MM.1S (cell line): ENCODE data around the gene BTBD6.

Experiments
- DNase-seq: peaks from one replicate; pipeline ENCODE4 v3.0.0-alpha.2; 2015
- H2AFZ ChIP-seq: fragments of 300-600 bp; sonication (generic); 2 replicates; pipeline ENCODE4 v1.6.0; 2016; ENCODE audit warnings: antibody characterized with exemption, low read length
- H3F3A ChIP-seq: fragments of 300-600 bp; sonication (generic); 2 replicates; pipeline ENCODE4 v1.6.1; 2016; ENCODE audit warnings: mild to moderate bottlenecking, antibody characterized with exemption, low read length, moderate library complexity, mixed read lengths; ENCODE audit not compliant: insufficient read depth
- H3K27ac ChIP-seq: fragments of 300-600 bp; sonication (generic); 2 replicates; pipeline ENCODE4 v1.5.1; 2016; ENCODE audit warnings: mild to moderate bottlenecking, low read length
- H3K27me3 ChIP-seq: fragments of 300-600 bp; sonication (generic); replicated peaks from 2 replicates; pipeline ENCODE4 v1.6.0; 2016; ENCODE audit warnings: low read length; ENCODE audit not compliant: insufficient read depth
- H3K36me3 ChIP-seq: fragments of 300-600 bp; sonication (generic); replicated peaks from 2 replicates; pipeline ENCODE4 v1.6.1; 2016; ENCODE audit warnings: mild to moderate bottlenecking, low read length, mixed read lengths; ENCODE audit not compliant: insufficient read depth
- H3K4me1 ChIP-seq: fragments of 300-600 bp; sonication (generic); 2 replicates; pipeline ENCODE4 v1.6.1; 2016; ENCODE audit warnings: low read length, mixed read lengths
- H3K4me2 ChIP-seq: fragments of 300-600 bp; sonication (generic); 2 replicates; pipeline ENCODE4 v1.6.0; 2016; ENCODE audit warnings: low read depth, low read length
- H3K4me3 ChIP-seq: fragments of 300-600 bp; sonication (generic); 2 replicates; pipeline ENCODE4 v1.5.1; 2016; ENCODE audit warnings: low read length, mixed read lengths
- H3K79me2 ChIP-seq: fragments of 300-600 bp; sonication (generic); 2 replicates; pipeline ENCODE4 v1.6.1; 2016; ENCODE audit warnings: mixed run types, low read length, mixed read lengths
- H3K9ac ChIP-seq: fragments of 300-600 bp; sonication (generic); 2 replicates; pipeline ENCODE4 v1.6.1; 2016; ENCODE audit warnings: low read length, mixed read lengths
- H3K9me2 ChIP-seq: fragments of 300-600 bp; sonication (generic); replicated peaks from 2 replicates; pipeline ENCODE4 v1.6.1; 2016; ENCODE audit warnings: mild to moderate bottlenecking, low read length, mixed read lengths; ENCODE audit not compliant: insufficient read depth
- H3K9me3 ChIP-seq: fragments of 300-600 bp; sonication (generic); replicated peaks from 2 replicates; pipeline ENCODE4 v1.6.1; 2016; ENCODE audit warnings: mild to moderate bottlenecking, low read length, mixed read lengths; ENCODE audit not compliant: insufficient read depth
- H4K20me1 ChIP-seq: fragments of 300-600 bp; sonication (generic); 2 replicates; pipeline ENCODE4 v1.6.1; 2016; ENCODE audit warnings: mild to moderate bottlenecking, low read length, moderate library complexity, mixed read lengths; ENCODE audit not compliant: insufficient read depth
- EZH2 ChIP-seq: fragments of 300-600 bp; sonication (generic); optimal IDR thresholded peaks from 2 replicates; pipeline ENCODE3; 2017; ENCODE audit warnings: low read depth, mild to moderate bottlenecking, antibody characterized with exemption, low read length, mixed read lengths
- EZH2phosphoT487 ChIP-seq: fragments of 300-600 bp; sonication (generic); IDR thresholded peaks from 2 replicates; pipeline ENCODE4 v1.6.1; 2018; ENCODE audit warnings: antibody characterized with exemption, low read length
- TF ChIP-seq, protein P1 (sequence below): fragments of 300-600 bp; sonication (generic); IDR thresholded peaks from 2 replicates; pipeline ENCODE4 v1.5.1; 2016; ENCODE audit warnings: antibody characterized with exemption, low read length, mixed read lengths

BTBD6 gene

DNA sequence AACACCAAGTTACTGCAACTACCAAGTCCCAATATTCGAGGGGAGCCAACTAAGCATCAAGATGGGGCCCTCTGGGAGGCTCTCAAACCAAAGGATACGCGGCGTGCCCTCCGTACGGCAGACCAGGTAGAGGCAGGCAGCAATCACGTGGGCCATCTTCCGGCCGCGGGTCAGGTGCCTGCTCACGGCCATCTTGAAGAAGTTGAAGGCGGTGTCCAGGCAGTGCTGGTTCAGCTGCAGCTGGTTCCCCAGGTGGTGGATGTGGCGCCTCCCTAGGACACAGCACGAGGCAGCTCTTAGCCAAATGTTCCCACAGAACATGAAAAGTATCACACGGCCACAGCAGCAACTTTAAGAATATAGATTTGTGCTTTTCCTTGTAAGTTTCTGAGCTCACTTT lies 24.3 kb downstream of the BTBD6 start:
- no peaks in the 10 kb centered on the region for H3K79me2 ChIP-seq
- H3K9me3 ChIP-seq, result no peaks in the 10 kb centered on the region
- no peaks in the 10 kb centered on the region for H3K4me1 ChIP-seq
- H2AFZ ChIP-seq, result no peak overlapping the region
- H3F3A ChIP-seq, result no peaks in the 10 kb centered on the region
- H3K9me2 ChIP-seq, result no peaks in the 10 kb centered on the region
- no peak for DNase-seq
- H3K4me3 ChIP-seq, result no peak overlapping the region
- no peaks in the 10 kb centered on the region for H3K36me3 ChIP-seq
- H3K4me2 ChIP-seq, result no peak overlapping the region
- no peak overlapping the region for H3K27ac ChIP-seq
- H3K9ac ChIP-seq, result no peak overlapping the region
- TF ChIP-seq EZH2phosphoT487 (no peak), EZH2 (no peak)
- TF ChIP-seq, protein P1, sequence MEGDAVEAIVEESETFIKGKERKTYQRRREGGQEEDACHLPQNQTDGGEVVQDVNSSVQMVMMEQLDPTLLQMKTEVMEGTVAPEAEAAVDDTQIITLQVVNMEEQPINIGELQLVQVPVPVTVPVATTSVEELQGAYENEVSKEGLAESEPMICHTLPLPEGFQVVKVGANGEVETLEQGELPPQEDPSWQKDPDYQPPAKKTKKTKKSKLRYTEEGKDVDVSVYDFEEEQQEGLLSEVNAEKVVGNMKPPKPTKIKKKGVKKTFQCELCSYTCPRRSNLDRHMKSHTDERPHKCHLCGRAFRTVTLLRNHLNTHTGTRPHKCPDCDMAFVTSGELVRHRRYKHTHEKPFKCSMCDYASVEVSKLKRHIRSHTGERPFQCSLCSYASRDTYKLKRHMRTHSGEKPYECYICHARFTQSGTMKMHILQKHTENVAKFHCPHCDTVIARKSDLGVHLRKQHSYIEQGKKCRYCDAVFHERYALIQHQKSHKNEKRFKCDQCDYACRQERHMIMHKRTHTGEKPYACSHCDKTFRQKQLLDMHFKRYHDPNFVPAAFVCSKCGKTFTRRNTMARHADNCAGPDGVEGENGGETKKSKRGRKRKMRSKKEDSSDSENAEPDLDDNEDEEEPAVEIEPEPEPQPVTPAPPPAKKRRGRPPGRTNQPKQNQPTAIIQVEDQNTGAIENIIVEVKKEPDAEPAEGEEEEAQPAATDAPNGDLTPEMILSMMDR, result no peak
- no peaks in the 10 kb centered on the region for H3K27me3 ChIP-seq
- no peaks in the 10 kb centered on the region for H4K20me1 ChIP-seq

DNA sequence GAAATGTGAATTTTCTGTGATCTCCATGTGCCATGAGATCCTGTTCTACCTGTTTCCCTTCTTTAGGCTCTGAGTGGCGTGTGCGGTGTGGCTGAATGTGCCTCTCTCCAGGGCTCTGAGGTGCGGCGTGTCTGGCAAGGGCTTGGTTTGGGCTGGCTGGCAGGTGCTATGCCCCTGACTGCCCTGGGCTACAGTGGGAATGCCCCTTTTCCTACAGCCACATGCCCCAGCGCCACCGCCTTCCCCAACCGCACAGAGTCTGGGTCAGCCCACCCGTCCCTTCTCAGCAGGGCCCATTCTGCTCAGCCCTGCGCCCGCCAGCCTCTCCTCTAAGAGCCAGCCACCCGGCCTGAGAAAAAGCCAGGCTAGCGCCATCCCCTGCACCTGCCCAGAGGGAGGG lies 24.7 kb downstream of the BTBD6 start:
- H3K4me2 ChIP-seq, result no peak overlapping the region
- no peaks in the 10 kb centered on the region for H3F3A ChIP-seq
- no peak overlapping the region for H2AFZ ChIP-seq
- H3K27me3 ChIP-seq, result no peaks in the 10 kb centered on the region
- no peaks in the 10 kb centered on the region for H3K4me1 ChIP-seq
- no peak overlapping the region for H3K9ac ChIP-seq
- TF ChIP-seq, protein P1, result no peak
- no peak for TF ChIP-seq EZH2phosphoT487
- no peak for TF ChIP-seq EZH2
- no peaks in the 10 kb centered on the region for H3K79me2 ChIP-seq
- no peaks in the 10 kb centered on the region for H3K36me3 ChIP-seq
- no peaks in the 10 kb centered on the region for H3K9me2 ChIP-seq
- no peaks in the 10 kb centered on the region for H4K20me1 ChIP-seq
- H3K27ac ChIP-seq, result no peak overlapping the region
- no peaks in the 10 kb centered on the region for H3K9me3 ChIP-seq
- no peak for DNase-seq
- no peak overlapping the region for H3K4me3 ChIP-seq

DNA sequence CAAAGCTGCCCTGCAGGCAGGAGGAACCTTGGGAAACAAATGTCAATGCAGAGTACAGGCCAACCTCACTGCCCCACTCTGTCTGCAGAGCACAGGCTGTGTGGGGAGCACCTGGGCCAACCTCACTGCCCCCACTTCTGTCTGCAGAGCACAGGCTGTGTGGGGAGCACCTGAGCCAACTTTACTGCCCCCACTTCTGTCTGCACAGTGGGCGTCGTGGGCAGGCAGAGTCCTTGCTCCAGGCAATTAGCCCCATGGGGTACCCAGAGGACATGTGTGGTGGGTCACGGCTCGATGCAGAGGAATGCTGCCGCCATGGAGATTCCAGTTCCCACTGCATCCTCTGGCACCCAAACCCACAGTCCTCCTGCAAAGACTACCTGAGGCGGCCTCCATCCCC lies 26.3 kb downstream of the BTBD6 start:
- Histone ChIP-seq H2AFZ (no peak overlapping the region), H3K36me3 (no peaks in the 10 kb centered on the region), H3K9me3 (no peaks in the 10 kb centered on the region), H3K4me2 (no peak overlapping the region), H4K20me1 (no peaks in the 10 kb centered on the region), H3K9me2 (no peaks in the 10 kb centered on the region), H3K9ac (no peak overlapping the region), H3K4me1 (no peaks in the 10 kb centered on the region), H3F3A (no peaks in the 10 kb centered on the region), H3K27ac (no peak overlapping the region), H3K27me3 (no peaks in the 10 kb centered on the region), H3K4me3 (no peak overlapping the region), H3K79me2 (no peaks in the 10 kb centered on the region)
- no peak for DNase-seq
- TF ChIP-seq EZH2phosphoT487 (no peak), EZH2 (no peak)
- TF ChIP-seq, protein P1, result no peak
